ENCODE measurements around the gene SF1. TPM values are rescaled to one million over a fixed set of nuclear protein-coding genes. Genes with fewer than 3 reads are reported as not detected.

Gene SF1
- polyA plus RNA-seq, 1 of the 3 experiments (the other 2 are of a cell fraction): 66.3 TPM

DNA sequence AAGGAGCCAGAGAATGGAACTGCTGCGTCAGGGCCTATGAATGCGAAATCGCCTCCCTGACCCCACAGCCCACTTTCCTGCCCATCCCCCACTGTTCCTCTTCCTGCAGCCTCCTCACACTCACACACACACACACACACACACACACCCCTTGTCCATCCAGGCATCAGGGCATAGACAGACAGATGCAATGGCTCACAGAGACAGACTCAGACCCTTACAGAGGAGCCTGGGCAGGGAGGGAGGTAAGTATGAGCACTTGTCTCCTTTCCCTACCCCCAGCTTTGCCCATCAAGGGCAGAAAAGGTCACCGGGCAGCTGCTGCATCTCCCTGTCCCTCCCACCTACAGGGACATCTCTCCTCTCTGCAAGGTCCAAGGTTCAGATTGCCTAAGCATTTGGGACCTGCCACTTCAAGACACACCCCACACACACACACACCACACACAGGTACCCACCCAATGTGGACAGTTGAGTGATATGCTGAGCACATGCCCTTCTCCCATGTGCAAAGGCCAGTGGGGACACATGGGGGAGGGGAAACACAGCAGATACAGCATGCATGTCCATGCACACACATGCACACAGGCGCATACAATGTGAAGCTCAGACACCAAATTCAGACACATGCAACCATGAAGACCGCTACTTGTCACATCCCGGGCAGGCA, 53.3 kb downstream of the SF1 start:
- POLR2A ChIA-PET: no interaction called here
- Histone ChIP-seq H3K36me3 (replicated peaks in 1 of 2; ENCODE audit: control insufficient read depth in 1 of 2, insufficient read depth in 2 of 2, low read length in 1 of 2) (no peaks in the 10 kb centered on the region), H3F3A (replicated peaks; ENCODE audit: insufficient read depth) (no peaks in the 10 kb centered on the region), H3K4me2 (no peak overlapping the region), H2AFZ (ENCODE audit: low read depth) (no peak overlapping the region), H3K4me3 (ENCODE audit: low read depth in 2 of 2, low read length in 1 of 2) (no peak overlapping the region), H3K9me2 (no peaks in the 10 kb centered on the region), H3K9ac (no peak overlapping the region), H3K79me2 (ENCODE audit: insufficient read depth) (no peaks in the 10 kb centered on the region), H3K4me1 (ENCODE audit: control insufficient read depth in 1 of 2, insufficient read depth in 2 of 2, low read depth in 1 of 2, low read length in 1 of 2) (peaks cover 0 to 37% of the 10 kb centered on the region in 2 experiments; a peak in 1 of 4 replicates), H3K9me3 (no peaks in the 10 kb centered on the region), H3K27me3 (ENCODE audit: insufficient read depth) (no peaks in the 10 kb centered on the region; the same call in 1 of the 2 replicates), H4K20me1 (ENCODE audit: insufficient read depth) (no peaks in the 10 kb centered on the region), H3K27ac (ENCODE audit: low read depth in 2 of 2, low read length in 1 of 2) (no peak overlapping the region)
- TF ChIP-seq MXI1 (IDR thresholded peaks at IDR 0.05; ENCODE audit: low read depth, low read length) (no peak), NFIC (IDR thresholded peaks at IDR 0.05; ENCODE audit: borderline replicate concordance) (no peak), NRF1 (IDR thresholded peaks at IDR 0.05; ENCODE audit: low read depth, low read length) (no peak), GABPA (IDR thresholded peaks at IDR 0.05; ENCODE audit: low read depth) (no peak), POLR2AphosphoS5 (IDR thresholded peaks at IDR 0.05; ENCODE audit: low read depth, low read length) (no peak), TAF1 (IDR thresholded peaks at IDR 0.05; ENCODE audit: borderline replicate concordance, low read depth, low read length) (no peak), SIN3A (IDR thresholded peaks at IDR 0.05; ENCODE audit: borderline replicate concordance, low read depth, low read length) (no peak), TEAD4 (IDR thresholded peaks at IDR 0.05; ENCODE audit: borderline replicate concordance, insufficient read depth) (no peak), EZH2phosphoT487 (IDR thresholded peaks at IDR 0.05; ENCODE audit: borderline replicate concordance, low read depth) (no peak), JUND (IDR thresholded peaks at IDR 0.05) (no peak), RFX5 (IDR thresholded peaks at IDR 0.05; ENCODE audit: low read length) (no peak)
- TF ChIP-seq, protein P1, sequence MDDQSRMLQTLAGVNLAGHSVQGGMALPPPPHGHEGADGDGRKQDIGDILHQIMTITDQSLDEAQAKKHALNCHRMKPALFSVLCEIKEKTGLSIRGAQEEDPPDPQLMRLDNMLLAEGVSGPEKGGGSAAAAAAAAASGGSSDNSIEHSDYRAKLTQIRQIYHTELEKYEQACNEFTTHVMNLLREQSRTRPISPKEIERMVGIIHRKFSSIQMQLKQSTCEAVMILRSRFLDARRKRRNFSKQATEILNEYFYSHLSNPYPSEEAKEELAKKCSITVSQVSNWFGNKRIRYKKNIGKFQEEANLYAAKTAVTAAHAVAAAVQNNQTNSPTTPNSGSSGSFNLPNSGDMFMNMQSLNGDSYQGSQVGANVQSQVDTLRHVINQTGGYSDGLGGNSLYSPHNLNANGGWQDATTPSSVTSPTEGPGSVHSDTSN (IDR thresholded peaks at IDR 0.05): no peak
- TF ChIP-seq, protein P2, sequence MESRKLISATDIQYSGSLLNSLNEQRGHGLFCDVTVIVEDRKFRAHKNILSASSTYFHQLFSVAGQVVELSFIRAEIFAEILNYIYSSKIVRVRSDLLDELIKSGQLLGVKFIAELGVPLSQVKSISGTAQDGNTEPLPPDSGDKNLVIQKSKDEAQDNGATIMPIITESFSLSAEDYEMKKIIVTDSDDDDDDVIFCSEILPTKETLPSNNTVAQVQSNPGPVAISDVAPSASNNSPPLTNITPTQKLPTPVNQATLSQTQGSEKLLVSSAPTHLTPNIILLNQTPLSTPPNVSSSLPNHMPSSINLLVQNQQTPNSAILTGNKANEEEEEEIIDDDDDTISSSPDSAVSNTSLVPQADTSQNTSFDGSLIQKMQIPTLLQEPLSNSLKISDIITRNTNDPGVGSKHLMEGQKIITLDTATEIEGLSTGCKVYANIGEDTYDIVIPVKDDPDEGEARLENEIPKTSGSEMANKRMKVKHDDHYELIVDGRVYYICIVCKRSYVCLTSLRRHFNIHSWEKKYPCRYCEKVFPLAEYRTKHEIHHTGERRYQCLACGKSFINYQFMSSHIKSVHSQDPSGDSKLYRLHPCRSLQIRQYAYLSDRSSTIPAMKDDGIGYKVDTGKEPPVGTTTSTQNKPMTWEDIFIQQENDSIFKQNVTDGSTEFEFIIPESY (IDR thresholded peaks at IDR 0.05; ENCODE audit: borderline replicate concordance, low read depth): no peak
- TF ChIP-seq, protein P3, sequence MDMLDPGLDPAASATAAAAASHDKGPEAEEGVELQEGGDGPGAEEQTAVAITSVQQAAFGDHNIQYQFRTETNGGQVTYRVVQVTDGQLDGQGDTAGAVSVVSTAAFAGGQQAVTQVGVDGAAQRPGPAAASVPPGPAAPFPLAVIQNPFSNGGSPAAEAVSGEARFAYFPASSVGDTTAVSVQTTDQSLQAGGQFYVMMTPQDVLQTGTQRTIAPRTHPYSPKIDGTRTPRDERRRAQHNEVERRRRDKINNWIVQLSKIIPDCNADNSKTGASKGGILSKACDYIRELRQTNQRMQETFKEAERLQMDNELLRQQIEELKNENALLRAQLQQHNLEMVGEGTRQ (IDR thresholded peaks at IDR 0.05; ENCODE audit: borderline replicate concordance, low read depth, low read length): no peak
- CTCF ChIA-PET: interaction anchor here (0.9 to 2.6 kb wide), 5 partner anchors 11 to 73 kb away, joined by 3 to 17 read pairs (median 5); no protein-coding TSS in a partner anchor
- WGBS (ENCODE audit: low lambda C conversion rate): 91% methylated on average over 5 of the region's 7 CpGs
- DNase-seq: no peak

All from SK-N-SH (cell line).